Stomach (tissue), 4 donors: ENCODE measurements around the gene ITIH3.

Source experiments
- EP300 ChIP-seq: sonication (generic); formaldehyde crosslinking; IDR thresholded peaks from one replicate; pipeline ENCODE4 v1.6.1; 2017; ENCODE audit warnings: antibody characterized with exemption
- TF ChIP-seq, protein P1 (sequence below), 7 experiments: fragments of 450-650 bp in 4 of 7; fragments of 200-600 bp in 3 of 7; sonication (generic) in 3 of 7; IDR thresholded peaks; one replicate each; pipeline ENCODE4 v1.5.1; 2016 to 2019; ENCODE audit warnings: antibody characterized with exemption in 7 of 7, control low read depth in 2 of 7, mild to moderate bottlenecking in 1 of 7

DNA sequence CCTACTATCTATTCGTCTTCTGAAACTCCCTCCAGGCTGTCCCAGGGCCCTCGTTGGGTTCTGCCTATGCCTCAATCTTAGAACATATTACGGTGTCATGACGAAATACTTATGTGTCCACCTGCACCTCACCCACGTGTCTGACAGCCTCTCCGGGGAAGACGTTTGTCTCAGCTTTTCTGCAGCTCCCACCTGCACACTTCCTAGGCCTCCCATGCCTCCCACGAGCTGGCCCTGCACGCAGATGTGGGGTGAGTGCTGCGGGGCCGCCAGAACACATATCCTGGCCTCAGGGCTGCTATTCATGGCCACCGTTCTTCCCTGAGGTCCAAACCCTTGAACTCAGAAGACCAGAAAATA, 47.4 kb downstream of the ITIH3 start:
- TF ChIP-seq, protein P1, sequence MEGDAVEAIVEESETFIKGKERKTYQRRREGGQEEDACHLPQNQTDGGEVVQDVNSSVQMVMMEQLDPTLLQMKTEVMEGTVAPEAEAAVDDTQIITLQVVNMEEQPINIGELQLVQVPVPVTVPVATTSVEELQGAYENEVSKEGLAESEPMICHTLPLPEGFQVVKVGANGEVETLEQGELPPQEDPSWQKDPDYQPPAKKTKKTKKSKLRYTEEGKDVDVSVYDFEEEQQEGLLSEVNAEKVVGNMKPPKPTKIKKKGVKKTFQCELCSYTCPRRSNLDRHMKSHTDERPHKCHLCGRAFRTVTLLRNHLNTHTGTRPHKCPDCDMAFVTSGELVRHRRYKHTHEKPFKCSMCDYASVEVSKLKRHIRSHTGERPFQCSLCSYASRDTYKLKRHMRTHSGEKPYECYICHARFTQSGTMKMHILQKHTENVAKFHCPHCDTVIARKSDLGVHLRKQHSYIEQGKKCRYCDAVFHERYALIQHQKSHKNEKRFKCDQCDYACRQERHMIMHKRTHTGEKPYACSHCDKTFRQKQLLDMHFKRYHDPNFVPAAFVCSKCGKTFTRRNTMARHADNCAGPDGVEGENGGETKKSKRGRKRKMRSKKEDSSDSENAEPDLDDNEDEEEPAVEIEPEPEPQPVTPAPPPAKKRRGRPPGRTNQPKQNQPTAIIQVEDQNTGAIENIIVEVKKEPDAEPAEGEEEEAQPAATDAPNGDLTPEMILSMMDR (IDR thresholded peaks at IDR 0.05) = no peak
- no peak for TF ChIP-seq EP300
